Adrenal gland (tissue), 12 donors: Measurements from ENCODE around the gene CCL24. TPM values are rescaled to one million over a fixed set of nuclear protein-coding genes. Genes with fewer than 3 reads are reported as not detected.
"Not testable (repeated sequence)": the region's sequence is repeated elsewhere in the genome, so short reads cannot be mapped to it uniquely, and the experiment has no call there.

ENCODE experiments used
- DNase-seq, 7 donors: peaks; one replicate each; pipeline ENCODE4 v3.0.0-alpha.2; 2019 to 2020
- H3K27ac ChIP-seq, 5 donors: fragments of 200-600 bp; sonication (generic) in 4 of 5; 1 replicate in 3 of 5; 2 replicates in 2 of 5; pipeline versions ENCODE4 v1.5.1 to v1.8.0; 2016 to 2020; ENCODE audit warnings: mild to moderate bottlenecking in 1 of 5
- H3K27me3 ChIP-seq: fragments of 200-600 bp; 2 replicates; pipeline ENCODE4 v1.8.0; 2021
- H3K36me3 ChIP-seq, 2 donors: fragments of 200-600 bp; replicated peaks in 1 of 2; 1 replicate in 1 of 2; 2 replicates in 1 of 2; pipeline versions ENCODE4 v1.5.1 to v1.8.0; 2018 to 2022
- H3K4me1 ChIP-seq, 2 donors: fragments of 200-600 bp; replicated peaks in 1 of 2; 1 replicate in 1 of 2; 2 replicates in 1 of 2; pipeline versions ENCODE4 v1.5.1 to v1.8.0; 2018 to 2021
- H3K4me3 ChIP-seq, 4 donors: fragments of 200-600 bp; sonication (generic) in 3 of 4; one replicate each; pipeline ENCODE4 v1.5.1; 2016 to 2018
- H3K9me3 ChIP-seq, 3 donors: fragments of 200-600 bp; sonication (generic) in 1 of 3; replicated peaks in 1 of 3; 1 replicate in 2 of 3; 2 replicates in 1 of 3; pipeline versions ENCODE4 v1.5.1 to v1.8.0; 2016 to 2021
- POLR2A ChIP-seq, 2 donors: fragments of 450-650 bp; IDR thresholded peaks; one replicate each; pipeline ENCODE4 v1.6.1; 2017; ENCODE audit warnings: antibody characterized with exemption in 2 of 2, mild to moderate bottlenecking in 2 of 2, moderate library complexity in 1 of 2
- WGBS, 4 donors: extraction: QIAGEN DNeasy Blood & Tissue Kit in 2 of 4; methylation state at CpG; one replicate each; pipeline versions ENCODE4 v1.1.5 to v1.1.7; 2013 to 2017; 5-methylcytosine and 5-hydroxymethylcytosine counted together
- intact Hi-C, 2 donors: fragments of 100-400 bp; cut with DNase I; formaldehyde crosslinking; loops; one replicate each; pipeline versions ENCODE4 v1.14.1 to v1.15.0; 2022 to 2023
- polyA plus RNA-seq, 3 donors: library from polyadenylated mRNA; stranded (reverse); fragments of 200-250 nt in 2 of 3; fragments of 350-450 nt in 1 of 3; fragmentation: Illumina TruSeq in 1 of 3; extraction: RNeasy Lipid Tissue Mini Kit (QIAGEN cat#74804) in 1 of 3; gene quantifications; one replicate each; pipeline ENCODE4 v1.2.3, GENCODE V29; 2013 to 2014
- total RNA-seq, 9 donors: library from RNA; depleted of rRNA in 4 of 9; stranded (reverse); fragments of >200 nt in 4 of 9; fragments of 120-200 nt in 1 of 9; fragmentation: NEBNext Ultra II Directional in 1 of 9; extraction: Animal tissue kit (Norgen Biotek cat#: 25700) in 1 of 9; gene quantifications; one replicate each; pipeline versions ENCODE4 v1.1.0 to v1.2.4, GENCODE V29; 2013 to 2023
- TF ChIP-seq, protein P1 (sequence below), 6 experiments: fragments of 450-650 bp in 4 of 6; fragments of 200-600 bp in 2 of 6; sonication (generic) in 1 of 6; IDR thresholded peaks; 1 replicate in 5 of 6; 2 replicates in 1 of 6; pipeline versions ENCODE4 v1.5.1 to v1.8.0; 2016 to 2021; ENCODE audit warnings: antibody characterized with exemption in 6 of 6, mild to moderate bottlenecking in 2 of 6, moderate library complexity in 1 of 6
- donor health status: healthy with polysubstance abuse.
- donor health status: Bipolar disorder and iron deficiency.
- donor health status: DM: yes; HTN: yes; CAD: no.
- donor health status: DM: no; HTN: no; CAD: no.
- donor health status: DM: no; HTN: no; CAD: no.
- donor health status: DM: yes; HTN: yes; CAD: no.

Gene CCL24
- total and polyA plus RNA-seq, 12 donors, result 0.64 to 4.0 (median 1.5) TPM; not detected in 8

- H3K4me3 ChIP-seq, result no peak overlapping the region
- TF ChIP-seq, protein P1, sequence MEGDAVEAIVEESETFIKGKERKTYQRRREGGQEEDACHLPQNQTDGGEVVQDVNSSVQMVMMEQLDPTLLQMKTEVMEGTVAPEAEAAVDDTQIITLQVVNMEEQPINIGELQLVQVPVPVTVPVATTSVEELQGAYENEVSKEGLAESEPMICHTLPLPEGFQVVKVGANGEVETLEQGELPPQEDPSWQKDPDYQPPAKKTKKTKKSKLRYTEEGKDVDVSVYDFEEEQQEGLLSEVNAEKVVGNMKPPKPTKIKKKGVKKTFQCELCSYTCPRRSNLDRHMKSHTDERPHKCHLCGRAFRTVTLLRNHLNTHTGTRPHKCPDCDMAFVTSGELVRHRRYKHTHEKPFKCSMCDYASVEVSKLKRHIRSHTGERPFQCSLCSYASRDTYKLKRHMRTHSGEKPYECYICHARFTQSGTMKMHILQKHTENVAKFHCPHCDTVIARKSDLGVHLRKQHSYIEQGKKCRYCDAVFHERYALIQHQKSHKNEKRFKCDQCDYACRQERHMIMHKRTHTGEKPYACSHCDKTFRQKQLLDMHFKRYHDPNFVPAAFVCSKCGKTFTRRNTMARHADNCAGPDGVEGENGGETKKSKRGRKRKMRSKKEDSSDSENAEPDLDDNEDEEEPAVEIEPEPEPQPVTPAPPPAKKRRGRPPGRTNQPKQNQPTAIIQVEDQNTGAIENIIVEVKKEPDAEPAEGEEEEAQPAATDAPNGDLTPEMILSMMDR (IDR thresholded peaks at IDR 0.05), result no peak
- TF ChIP-seq POLR2A (IDR thresholded peaks at IDR 0.05), result no peak
- WGBS, 4 donors, result 76 to 86% (median 81%) methylated on average over 5 of the region's 5 CpGs
- H3K9me3 ChIP-seq, result no peaks in the 10 kb centered on the region
- no peaks in the 10 kb centered on the region for H3K4me1 ChIP-seq
- H3K36me3 ChIP-seq, result no peaks in the 10 kb centered on the region
- no peak overlapping the region for H3K27ac ChIP-seq
- DNase-seq, result no peak
- no peaks in the 10 kb centered on the region for H3K27me3 ChIP-seq
- intact Hi-C loops, result no loop called here
Measured at GRCh38 chr7:75854233-75854632, 40.6 kb upstream of the CCL24 start.

GRCh38 chr7:75850235-75850634, 36.6 kb upstream of the CCL24 start:
- no peak overlapping the region for H3K4me3 ChIP-seq
- intact Hi-C loops, result no loop called here
- no peak overlapping the region for H3K27ac ChIP-seq
- no peaks in the 10 kb centered on the region for H3K36me3 ChIP-seq
- H3K27me3 ChIP-seq, result no peaks in the 10 kb centered on the region
- 42 to 63% (median 49%) methylated on average over 4 of the region's 4 CpGs for WGBS, 4 donors
- TF ChIP-seq POLR2A (IDR thresholded peaks at IDR 0.05), result no peak
- TF ChIP-seq, protein P1 (IDR thresholded peaks at IDR 0.05), result no peak
- no peak for DNase-seq
- no peaks in the 10 kb centered on the region for H3K9me3 ChIP-seq
- no peaks in the 10 kb centered on the region for H3K4me1 ChIP-seq

DNA sequence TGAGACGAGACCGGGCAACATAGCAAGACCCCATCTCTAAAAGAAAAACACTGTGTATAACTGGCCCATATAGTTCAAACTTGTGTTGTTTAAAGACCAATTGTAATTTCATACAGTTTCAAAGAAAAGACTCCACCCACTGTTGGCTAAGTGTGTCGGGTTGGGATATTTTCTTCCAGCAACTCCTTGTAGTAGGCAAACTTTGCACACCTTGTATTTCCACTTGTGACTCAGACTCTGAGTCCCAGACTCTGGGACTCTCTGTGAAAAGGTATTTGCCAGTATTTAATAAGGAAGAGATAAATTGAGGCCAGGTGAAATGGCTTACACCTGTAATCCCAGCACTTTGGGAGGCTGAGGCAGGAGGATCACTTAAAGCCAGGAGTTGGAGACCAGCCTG, 36.0 kb upstream of the CCL24 start:
- intact Hi-C loops, result no loop called here
- 63 to 77% (median 74%) methylated on average over 3 of the region's 3 CpGs for WGBS, 4 donors
- H3K4me1 ChIP-seq, result no peaks in the 10 kb centered on the region
- DNase-seq, result no peak
- no peak overlapping the region for H3K4me3 ChIP-seq
- no peak overlapping the region for H3K27ac ChIP-seq
- H3K36me3 ChIP-seq, result no peaks in the 10 kb centered on the region
- TF ChIP-seq POLR2A (IDR thresholded peaks at IDR 0.05), result no peak
- TF ChIP-seq, protein P1 (IDR thresholded peaks at IDR 0.05), result no peak
- no peaks in the 10 kb centered on the region for H3K27me3 ChIP-seq
- H3K9me3 ChIP-seq, result no peaks in the 10 kb centered on the region

DNA sequence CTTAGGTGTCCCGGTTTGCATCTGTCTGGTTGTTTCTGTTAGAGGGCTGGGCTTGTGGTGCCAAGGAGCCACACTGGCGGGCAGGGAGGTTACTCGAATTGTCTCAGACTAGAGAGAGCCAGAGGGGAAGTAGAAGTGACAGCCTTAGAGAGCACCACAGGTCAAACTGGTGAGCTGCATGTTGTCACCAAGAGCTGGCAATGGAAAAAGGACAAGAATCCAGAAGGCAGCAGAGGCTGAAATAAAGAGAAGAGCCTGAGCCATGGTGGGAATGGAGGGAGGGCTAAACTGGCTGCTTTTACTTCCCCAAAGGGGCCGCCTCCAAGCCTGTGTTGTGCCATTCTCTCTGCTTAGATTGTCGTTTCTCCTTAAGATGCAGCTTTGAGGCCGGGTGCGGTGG, 34.1 kb upstream of the CCL24 start:
- H3K4me1 ChIP-seq, result peaks cover 0 to 4% of the 10 kb centered on the region in 2 donors
- H3K27me3 ChIP-seq, result no peaks in the 10 kb centered on the region
- no peaks in the 10 kb centered on the region for H3K9me3 ChIP-seq
- DNase-seq, result no peak
- intact Hi-C loops, result no loop called here
- 62 to 76% (median 74%) methylated on average over 6 to 7 of the region's 7 CpGs for WGBS, 4 donors
- no peak for TF ChIP-seq POLR2A (IDR thresholded peaks at IDR 0.05)
- TF ChIP-seq, protein P1 (IDR thresholded peaks at IDR 0.05), result no peak
- H3K36me3 ChIP-seq, result no peaks in the 10 kb centered on the region
- H3K4me3 ChIP-seq, result no peak overlapping the region
- no peak overlapping the region for H3K27ac ChIP-seq

- intact Hi-C loops, H3K4me1 ChIP-seq, H3K27ac ChIP-seq, DNase-seq, H3K9me3 ChIP-seq, H3K27me3 ChIP-seq, H3K36me3 ChIP-seq, H3K4me3 ChIP-seq: not testable (repeated sequence)
- 72 to 84% (median 80%) methylated on average over 6 of the region's 6 CpGs for WGBS, 4 donors
Measured at GRCh38 chr7:75845132-75845531, 31.5 kb upstream of the CCL24 start.
